Skeletal muscle satellite cell (primary cell): Measurements from ENCODE around the gene AGAP6.
"Not testable (repeated sequence)": the region's sequence is repeated elsewhere in the genome, so short reads cannot be mapped to it uniquely, and the experiment has no call there.

ENCODE experiments used
- H3K27me3 ChIP-seq: 2 replicates; pipeline ENCODE4 v1.7.0; 2013; ENCODE audit warnings: low read length; ENCODE audit not compliant: control insufficient read depth, insufficient read depth
- H3K36me3 ChIP-seq: 2 replicates; pipeline ENCODE4 v1.7.0; 2013; ENCODE audit warnings: mild to moderate bottlenecking, control low read depth, low read length; ENCODE audit not compliant: insufficient read depth
- H3K4me1 ChIP-seq: 2 replicates; pipeline ENCODE4 v1.7.0; 2013; ENCODE audit warnings: low read length; ENCODE audit not compliant: control insufficient read depth, insufficient read depth
- H3K4me2 ChIP-seq: 2 replicates; pipeline ENCODE4 v1.7.0; 2013; ENCODE audit warnings: mild to moderate bottlenecking, low read length
- H3K4me3 ChIP-seq: 2 replicates; pipeline ENCODE4 v1.7.0; 2013; ENCODE audit warnings: low read length
- H3K9ac ChIP-seq: 2 replicates; pipeline ENCODE4 v1.7.0; 2013; ENCODE audit warnings: mild to moderate bottlenecking, low read depth, low read length, moderate library complexity
- H3K9me3 ChIP-seq: replicated peaks from 2 replicates; pipeline ENCODE4 v1.7.0; 2013; ENCODE audit warnings: mild to moderate bottlenecking, control low read depth, low read length

The AGAP6 gene

GRCh38 chr10:50033481-50033880, 45.3 kb downstream of the AGAP6 start:
- no peaks in the 10 kb centered on the region for H3K9me3 ChIP-seq
- H3K9ac ChIP-seq: no peak overlapping the region
- H3K27me3 ChIP-seq: peaks cover 14% of the 10 kb centered on the region

GRCh38 chr10:50035337-50035736, 47.1 kb downstream of the AGAP6 start:
- not testable (repeated sequence) for H3K9ac ChIP-seq, H3K9me3 ChIP-seq, H3K36me3 ChIP-seq, H3K4me1 ChIP-seq, H3K4me3 ChIP-seq, H3K4me2 ChIP-seq, H3K27me3 ChIP-seq

More at GRCh38 chr10:50033481-50033880, 45.3 kb downstream of the AGAP6 start:
- H3K36me3 ChIP-seq: no peaks in the 10 kb centered on the region
- no peak overlapping the region for H3K4me2 ChIP-seq
- H3K4me3 ChIP-seq: no peak overlapping the region
- H3K4me1 ChIP-seq: no peaks in the 10 kb centered on the region

- H3K36me3 ChIP-seq: no peaks in the 10 kb centered on the region
- H3K27me3 ChIP-seq: peaks cover 6% of the 10 kb centered on the region
- H3K4me2 ChIP-seq: no peak overlapping the region
- no peaks in the 10 kb centered on the region for H3K9me3 ChIP-seq
- no peaks in the 10 kb centered on the region for H3K4me1 ChIP-seq
- H3K4me3 ChIP-seq: no peak overlapping the region
- no peak overlapping the region for H3K9ac ChIP-seq
Measured at GRCh38 chr10:50044941-50045664, 56.9 kb downstream of the AGAP6 start.

- H3K4me2 ChIP-seq, H3K4me3 ChIP-seq, H3K9ac ChIP-seq, H3K9me3 ChIP-seq, H3K36me3 ChIP-seq, H3K27me3 ChIP-seq, H3K4me1 ChIP-seq: not testable (repeated sequence)
Measured at GRCh38 chr10:50046457-50046856, 58.3 kb downstream of the AGAP6 start.

- not testable (repeated sequence) for H3K27me3 ChIP-seq
Measured at GRCh38 chr10:50047594-50047993, 59.4 kb downstream of the AGAP6 start.

GRCh38 chr10:50051995-50052660, 63.9 kb downstream of the AGAP6 start:
- not testable (repeated sequence) for H3K9me3 ChIP-seq, H3K36me3 ChIP-seq, H3K27me3 ChIP-seq, H3K4me1 ChIP-seq
- peak overlapping the region; percentile 56 for H3K4me3 ChIP-seq
- H3K9ac ChIP-seq: peak overlapping the region; percentile 38
- peak overlapping the region; percentile 69 for H3K4me2 ChIP-seq

More at GRCh38 chr10:50047594-50047993, 59.4 kb downstream of the AGAP6 start:
- not testable (repeated sequence) for H3K9ac ChIP-seq, H3K36me3 ChIP-seq, H3K4me2 ChIP-seq, H3K9me3 ChIP-seq, H3K4me1 ChIP-seq, H3K4me3 ChIP-seq

- not testable (repeated sequence) for H3K4me3 ChIP-seq, H3K4me1 ChIP-seq, H3K27me3 ChIP-seq, H3K36me3 ChIP-seq, H3K4me2 ChIP-seq, H3K9me3 ChIP-seq, H3K9ac ChIP-seq
Measured at GRCh38 chr10:50052778-50053376, 64.7 kb downstream of the AGAP6 start.

GRCh38 chr10:50055494-50056292, 67.5 kb downstream of the AGAP6 start:
- not testable (repeated sequence) for H3K4me2 ChIP-seq, H3K27me3 ChIP-seq, H3K36me3 ChIP-seq, H3K9ac ChIP-seq, H3K4me1 ChIP-seq, H3K9me3 ChIP-seq, H3K4me3 ChIP-seq

GRCh38 chr10:50056654-50057053, 68.4 kb downstream of the AGAP6 start:
- H3K9me3 ChIP-seq, H3K36me3 ChIP-seq, H3K9ac ChIP-seq, H3K4me1 ChIP-seq, H3K4me3 ChIP-seq, H3K4me2 ChIP-seq, H3K27me3 ChIP-seq: not testable (repeated sequence)

GRCh38 chr10:50058727-50059126, 70.5 kb downstream of the AGAP6 start:
- H3K4me1 ChIP-seq, H3K4me2 ChIP-seq, H3K27me3 ChIP-seq, H3K9me3 ChIP-seq, H3K4me3 ChIP-seq, H3K9ac ChIP-seq, H3K36me3 ChIP-seq: not testable (repeated sequence)

GRCh38 chr10:50059946-50060345, 71.7 kb downstream of the AGAP6 start:
- not testable (repeated sequence) for H3K4me3 ChIP-seq, H3K9ac ChIP-seq, H3K4me1 ChIP-seq, H3K9me3 ChIP-seq, H3K36me3 ChIP-seq, H3K27me3 ChIP-seq, H3K4me2 ChIP-seq
